HepG2 (cell line): ENCODE results near the gene CDC25C. TPM values are rescaled to one million over a fixed set of nuclear protein-coding genes. Genes with fewer than 3 reads are reported as not detected.
"Not testable (repeated sequence)": the region's sequence is repeated elsewhere in the genome, so short reads cannot be mapped to it uniquely, and the experiment has no call there.

Experiments used
- ATAC-seq: fragments of 200-7000 bp; cut with Tn5 transposase; 3 replicates; pipeline ENCODE4 v1.9.1; 2020; ENCODE audit warnings: mild to moderate bottlenecking, moderate library complexity
- BruUV-seq: library from RNA; stranded (reverse); fragments of 400-500 nt; replicated peaks from 2 replicates; lab custom pipeline; 2021; lab: Mats Ljungman, UMichigan
- CTCF ChIA-PET: fragments of 300-600 bp; formaldehyde crosslinking; extraction: SDS; loops from one replicate; lab custom pipeline; 2021; ENCODE audit warnings: low total read pairs, inconsistent platforms, low intra/inter-chr PET ratio; lab: Yijun Ruan, JAX
- POLR2A ChIA-PET: fragments of 350-600 bp; sonication (Branson Sonifier 250); formaldehyde crosslinking; loops from one replicate; lab custom pipeline; 2020; ENCODE audit warnings: antibody characterized with exemption, inconsistent platforms; lab: Yijun Ruan, JAX
- DNase-seq: peaks from one replicate; pipeline ENCODE4 v3.0.0-alpha.2; 2015; ENCODE audit warnings: low spot score
- FAIRE-seq: peaks from 3 replicates; lab custom pipeline; 2011; peaks lifted over from hg19 to GRCh38; lab: Jason Lieb, UNC
- H2AFZ ChIP-seq: one replicate; pipeline ENCODE4 v1.6.1; 2011; ENCODE audit warnings: low read length, inconsistent platforms
- H3K27ac ChIP-seq: fragments of 300-600 bp; 3 replicates; pipeline ENCODE4 v1.8.0; 2011; ENCODE audit warnings: mixed run types, mild to moderate bottlenecking, mixed read lengths, low read length, inconsistent platforms; ENCODE audit not compliant: insufficient read depth; ENCODE audit errors: extremely low read length
- H3K27me3 ChIP-seq, 2 experiments: fragments of 200-600 bp in 1 of 2; 2 replicates in 1 of 2; 3 replicates in 1 of 2; pipeline versions ENCODE4 v1.6.0 to v1.8.0; 2011; ENCODE audit warnings: low read length in 2 of 2, mild to moderate bottlenecking in 2 of 2, moderate library complexity in 2 of 2, inconsistent platforms in 1 of 2; ENCODE audit not compliant: insufficient read depth in 2 of 2, control insufficient read depth in 1 of 2
- H3K36me3 ChIP-seq, 2 experiments: fragments of 200-600 bp in 1 of 2; replicated peaks in 1 of 2; 2 replicates in 1 of 2; 3 replicates in 1 of 2; pipeline versions ENCODE4 v1.5.1 to v1.8.0; 2011; ENCODE audit warnings: low read length in 2 of 2, inconsistent platforms in 1 of 2; ENCODE audit not compliant: insufficient read depth in 2 of 2, control insufficient read depth in 1 of 2
- H3K4me1 ChIP-seq: 2 replicates; pipeline ENCODE4 v1.5.1; 2012; ENCODE audit warnings: low read length, inconsistent platforms; ENCODE audit not compliant: insufficient read depth
- H3K4me2 ChIP-seq: 2 replicates; pipeline ENCODE4 v1.6.0; 2011; ENCODE audit warnings: low read depth, low read length, inconsistent platforms
- H3K4me3 ChIP-seq, 3 experiments: fragments of 200-600 bp in 1 of 3; sonication (generic), shearing (Covaris generic) in 1 of 3; replicated peaks in 1 of 3; 2 replicates each; pipeline ENCODE4 v1.5.1; 2011 to 2016; ENCODE audit warnings: low read length in 3 of 3, inconsistent platforms in 2 of 3, low read depth in 2 of 3, mild to moderate bottlenecking in 2 of 3, control low read depth in 1 of 3, mixed read lengths in 1 of 3; ENCODE audit not compliant: insufficient read depth in 1 of 3
- H3K79me2 ChIP-seq: one replicate; pipeline ENCODE4 v1.6.1; 2011; ENCODE audit warnings: low read length, inconsistent platforms; ENCODE audit not compliant: insufficient read depth
- H3K9ac ChIP-seq: 2 replicates; pipeline ENCODE4 v1.6.0; 2011; ENCODE audit warnings: mild to moderate bottlenecking, low read depth, low read length, inconsistent platforms; ENCODE audit not compliant: insufficient read depth
- H3K9me3 ChIP-seq: 2 replicates; pipeline ENCODE4 v1.5.1; 2012; ENCODE audit warnings: mild to moderate bottlenecking, low read length
- H4K20me1 ChIP-seq: 2 replicates; pipeline ENCODE4 v1.6.0; 2011; ENCODE audit warnings: inconsistent platforms, mild to moderate bottlenecking, low read length, moderate library complexity; ENCODE audit not compliant: insufficient read depth
- ZNF609 ChIP-seq: sonication (generic); formaldehyde crosslinking; IDR thresholded peaks from 2 replicates; pipeline ENCODE4 v1.4.0; 2020; ENCODE audit warnings: mild to moderate bottlenecking, missing genetic modification reagents, borderline replicate concordance
- WGBS: methylation state at CpG from one replicate; pipeline ENCODE4 v1.1.6; 2017; ENCODE audit warnings: low lambda C conversion rate; 5-methylcytosine and 5-hydroxymethylcytosine counted together
- in situ Hi-C: cut with HindIII; loops from 2 replicates; pipeline ENCODE4 v1.10.0; 2017; ENCODE audit warnings: low pct_unique_long_range_greater_than_20kb; ENCODE audit not compliant: extremely low pct_ligation_motif_present
- intact Hi-C: fragments of 100-400 bp; cut with micrococcal nuclease; formaldehyde crosslinking; loops from one replicate; pipeline ENCODE4 v1.10.0; 2022; ENCODE audit not compliant: unreplicated experiment
- polyA plus RNA-seq, 8 experiments: library from polyadenylated mRNA; depleted of rRNA in 3 of 8; stranded (reverse) in 7 of 8; unstranded in 1 of 8; fragments of >200 nt; fragmentation: Illumina TruSeq in 4 of 8; extraction: Trizol in 4 of 8; gene quantifications; 2 replicates each; pipeline versions ENCODE4 v1.2.1 to v1.2.3, GENCODE V29; 2011 to 2016; ENCODE audit warnings: low read depth in 4 of 8, missing spikeins in 1 of 8, mixed read lengths in 1 of 8; ENCODE audit not compliant: insufficient read depth in 1 of 8
- total RNA-seq, 5 experiments: library from RNA; depleted of rRNA; stranded (reverse); fragments of >200 nt; fragmentation: Illumina TruSeq; extraction: Trizol; gene quantifications; 2 replicates each; pipeline ENCODE4 v1.2.3, GENCODE V29; 2016; ENCODE audit warnings: low read depth in 1 of 5
- TF ChIP-seq, protein P1 (sequence below): sonication (generic); formaldehyde crosslinking; IDR thresholded peaks from 2 replicates; pipeline ENCODE4 v1.4.0; 2020; ENCODE audit warnings: missing genetic modification reagents

Gene CDC25C
- total and polyA plus RNA-seq, 2 of the 13 experiments (the other 11 are each of a cell fraction or from before 2014, with no cell fraction given), result 17.7 to 27.6 TPM

DNA sequence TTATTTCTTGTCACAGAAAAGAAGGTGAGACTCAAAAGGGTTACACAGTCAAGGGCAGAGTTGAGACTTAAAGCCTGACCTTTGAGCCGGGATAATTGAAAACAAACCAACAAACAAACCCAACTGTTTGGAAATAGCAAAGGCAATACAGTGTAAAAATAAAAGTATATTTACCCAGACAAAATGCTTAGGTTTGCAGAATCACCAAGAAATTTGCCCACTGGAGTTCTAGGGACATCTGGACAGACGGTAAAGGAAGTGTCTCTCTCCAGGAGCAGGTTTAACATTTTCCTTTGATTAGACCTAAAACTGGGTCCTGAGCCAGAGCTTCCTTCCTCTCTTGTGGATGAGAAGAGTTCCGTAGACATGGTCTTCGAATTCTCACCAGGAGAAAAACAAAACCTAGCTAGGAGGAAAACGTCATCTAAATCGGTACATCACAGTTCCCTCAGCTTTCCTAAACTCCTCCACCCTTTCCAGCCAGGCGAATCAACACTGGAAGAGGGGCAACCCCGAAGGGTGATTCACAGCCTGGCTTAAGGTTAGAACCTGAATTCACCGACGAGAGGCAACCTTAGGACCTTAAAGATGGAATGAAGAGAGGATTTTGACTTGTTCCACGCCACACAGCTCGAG is 673 bp downstream of the CDC25C start (continued):
- peak; percentile 15; the same call in 1 of the 2 replicates for TF ChIP-seq ZNF609 (CRISPR knock-in tag)
- TF ChIP-seq, protein P1, sequence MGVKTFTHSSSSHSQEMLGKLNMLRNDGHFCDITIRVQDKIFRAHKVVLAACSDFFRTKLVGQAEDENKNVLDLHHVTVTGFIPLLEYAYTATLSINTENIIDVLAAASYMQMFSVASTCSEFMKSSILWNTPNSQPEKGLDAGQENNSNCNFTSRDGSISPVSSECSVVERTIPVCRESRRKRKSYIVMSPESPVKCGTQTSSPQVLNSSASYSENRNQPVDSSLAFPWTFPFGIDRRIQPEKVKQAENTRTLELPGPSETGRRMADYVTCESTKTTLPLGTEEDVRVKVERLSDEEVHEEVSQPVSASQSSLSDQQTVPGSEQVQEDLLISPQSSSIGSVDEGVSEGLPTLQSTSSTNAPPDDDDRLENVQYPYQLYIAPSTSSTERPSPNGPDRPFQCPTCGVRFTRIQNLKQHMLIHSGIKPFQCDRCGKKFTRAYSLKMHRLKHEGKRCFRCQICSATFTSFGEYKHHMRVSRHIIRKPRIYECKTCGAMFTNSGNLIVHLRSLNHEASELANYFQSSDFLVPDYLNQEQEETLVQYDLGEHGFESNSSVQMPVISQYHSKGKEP (CRISPR knock-in tag), result no peak

GRCh38 chr5:138318211-138318610 is 13.4 kb downstream of the CDC25C start:
- H3K9me3 ChIP-seq, H3K79me2 ChIP-seq, H3K4me1 ChIP-seq, in situ Hi-C loops, H3K27ac ChIP-seq, BruUV-seq, H3K27me3 ChIP-seq, intact Hi-C loops, CTCF ChIA-PET, H3K4me2 ChIP-seq, ATAC-seq, FAIRE-seq, H4K20me1 ChIP-seq, DNase-seq, H3K4me3 ChIP-seq, POLR2A ChIA-PET, H2AFZ ChIP-seq, H3K9ac ChIP-seq: not testable (repeated sequence)
- H3K36me3 ChIP-seq, result peaks cover 5 to 34% of the 10 kb centered on the region in 2 experiments; a peak in 4 of 5 replicates
- 93% methylated on average over 4 of the region's 4 CpGs for WGBS
